ENCODE results near the gene STARD10.
"Not testable (repeated sequence)": the region's sequence is repeated elsewhere in the genome, so short reads cannot be mapped to it uniquely, and the experiment has no call there.

Gene STARD10

DNA sequence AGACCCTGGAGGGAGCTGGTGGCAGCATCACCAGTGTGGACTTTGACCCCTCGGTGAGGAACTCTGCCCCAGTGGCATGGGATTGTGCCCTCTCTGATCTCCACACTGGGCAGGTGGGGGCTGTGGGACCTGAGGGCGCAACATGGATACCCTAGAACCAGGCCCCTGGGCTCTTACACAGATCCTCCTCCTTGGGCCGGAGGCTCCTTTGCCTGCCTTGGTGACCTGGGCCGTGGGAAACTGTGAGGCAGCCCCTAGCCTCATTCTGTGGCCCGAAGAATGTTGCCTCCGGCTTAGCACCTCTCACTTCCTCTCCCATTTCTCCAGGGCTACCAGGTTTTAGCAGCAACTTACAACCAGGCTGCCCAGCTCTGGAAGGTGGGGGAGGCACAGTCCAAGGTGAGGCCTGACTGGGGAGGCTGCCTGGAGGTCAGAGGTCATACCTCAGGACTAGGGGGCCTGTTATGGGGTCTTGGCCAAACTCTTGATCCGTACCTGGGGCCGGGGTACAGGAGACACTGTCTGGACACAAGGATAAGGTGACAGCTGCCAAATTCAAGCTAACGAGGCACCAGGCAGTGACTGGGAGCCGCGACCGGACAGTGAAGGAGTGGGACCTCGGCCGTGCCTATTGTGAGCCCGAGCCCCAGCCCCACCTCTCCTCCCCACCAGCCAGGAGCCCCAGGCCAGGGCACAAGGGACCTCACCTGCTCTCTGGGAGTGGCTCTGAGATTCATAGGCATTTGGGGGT, 32.5 kb upstream of the STARD10 start:
- DNase-seq (ENCODE audit: low read depth in 2 of 2): no peak

DNA sequence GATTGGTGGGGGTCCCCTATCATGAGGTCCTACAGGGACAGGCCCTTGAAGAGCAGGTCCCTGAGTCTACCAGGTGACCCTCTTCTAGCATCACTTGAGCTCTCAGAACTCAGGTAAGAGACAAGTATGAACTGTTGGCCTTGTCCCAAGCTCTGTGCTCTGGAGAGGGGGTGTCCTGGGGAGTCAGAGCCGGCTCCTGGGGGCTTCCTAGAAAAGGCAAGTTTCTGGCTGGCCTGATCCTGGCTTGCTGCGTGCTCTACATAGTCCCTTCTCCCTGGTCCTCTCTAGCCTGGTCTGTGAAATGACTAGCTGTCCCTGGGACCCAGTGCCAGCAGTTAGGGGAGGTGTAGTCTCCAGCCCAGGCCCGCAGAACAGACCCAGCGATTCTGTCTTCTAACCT, 31.8 kb upstream of the STARD10 start:
- DNase-seq (ENCODE audit: low read depth in 2 of 2): no peak

DNA sequence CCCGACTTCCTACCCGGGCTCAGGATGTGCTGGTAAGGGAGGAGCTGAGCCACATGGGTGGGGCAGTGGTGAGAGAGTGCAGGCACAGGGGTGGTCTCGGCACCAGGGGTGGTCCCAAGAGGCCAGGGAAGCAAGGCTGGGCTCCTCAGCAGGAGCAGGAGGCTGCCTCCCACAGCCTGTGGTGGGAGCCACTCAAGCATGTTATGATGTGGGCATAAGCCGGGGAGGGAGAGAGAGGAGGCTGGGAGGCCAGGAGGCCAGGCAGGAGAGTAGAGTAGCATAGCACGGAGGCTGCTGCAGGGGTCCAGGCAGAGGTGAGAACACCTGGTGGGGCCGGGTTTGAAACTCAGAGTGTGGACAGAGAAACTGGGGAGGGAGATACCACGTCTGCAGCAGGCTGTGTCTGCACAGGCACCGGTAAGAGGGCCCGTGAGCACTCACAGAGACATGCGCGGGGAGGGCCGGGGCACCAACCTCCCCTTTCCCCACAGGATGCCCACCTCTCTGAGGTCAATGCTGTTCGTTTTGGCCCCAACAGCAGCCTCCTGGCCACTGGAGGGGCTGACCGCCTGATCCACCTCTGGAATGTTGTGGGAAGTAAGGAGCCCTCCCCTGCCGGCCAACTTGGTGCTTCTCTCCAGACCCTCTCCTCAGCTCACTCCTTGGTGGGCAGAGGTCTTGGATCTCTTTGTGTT, 31.1 kb upstream of the STARD10 start:
- no peak for DNase-seq (ENCODE audit: low read depth in 2 of 2)

DNA sequence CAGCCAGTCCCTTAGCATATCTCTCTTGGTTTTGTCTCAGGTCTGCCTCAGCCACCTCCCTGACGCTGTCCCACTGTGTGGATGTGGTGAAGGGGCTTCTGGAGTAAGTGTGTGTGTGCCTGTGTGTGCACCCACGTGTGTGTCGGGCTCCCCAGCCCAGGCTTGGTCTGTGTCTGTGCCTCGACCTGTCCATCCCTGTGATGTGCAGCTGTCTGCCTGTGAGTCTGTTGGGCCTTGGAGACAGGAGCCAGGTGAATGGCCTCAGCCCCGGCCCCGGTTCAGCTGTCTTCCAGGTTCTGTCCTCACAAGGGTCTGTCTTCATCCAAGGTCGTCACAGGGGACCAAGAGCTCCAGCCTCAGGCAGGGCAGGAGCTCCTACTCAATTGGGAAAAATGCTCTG, 30.2 kb upstream of the STARD10 start:
- no peak for DNase-seq (ENCODE audit: low read depth in 2 of 2)

DNA sequence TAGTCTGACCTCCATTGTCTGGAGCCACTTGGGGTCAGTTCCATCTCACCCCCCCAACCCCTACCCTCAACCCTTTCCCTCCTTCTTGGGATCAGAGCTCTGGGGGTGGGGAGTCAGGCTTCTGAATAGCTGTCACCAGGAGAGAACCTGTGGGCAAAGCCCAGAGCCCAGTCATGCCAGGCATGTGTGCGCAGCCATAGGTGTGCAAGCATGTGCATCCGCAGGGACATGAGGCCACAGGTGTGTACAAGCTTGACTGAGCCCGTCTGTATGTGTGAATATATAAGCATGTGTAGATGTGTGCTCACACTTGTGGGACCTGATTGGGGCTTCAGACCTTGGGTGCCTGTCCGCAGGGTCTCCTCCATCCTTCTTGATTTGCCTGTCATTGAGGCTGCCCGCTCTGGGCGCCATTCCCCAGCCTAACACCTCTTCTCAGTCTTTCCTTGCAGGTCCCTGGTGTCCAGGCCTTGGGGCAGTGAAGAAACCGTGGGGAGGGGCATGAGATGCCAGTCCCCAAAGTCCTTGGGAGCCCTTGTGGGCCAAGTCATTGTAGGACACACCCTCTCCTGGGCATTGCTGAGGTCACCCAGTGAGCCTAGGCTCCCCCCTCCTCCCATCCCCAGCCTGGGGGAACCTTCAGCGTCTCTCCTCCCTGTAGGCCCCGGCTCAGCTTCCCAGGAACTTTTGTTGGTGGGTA, 29.4 kb upstream of the STARD10 start:
- no peak for DNase-seq (ENCODE audit: low read depth in 2 of 2)

DNA sequence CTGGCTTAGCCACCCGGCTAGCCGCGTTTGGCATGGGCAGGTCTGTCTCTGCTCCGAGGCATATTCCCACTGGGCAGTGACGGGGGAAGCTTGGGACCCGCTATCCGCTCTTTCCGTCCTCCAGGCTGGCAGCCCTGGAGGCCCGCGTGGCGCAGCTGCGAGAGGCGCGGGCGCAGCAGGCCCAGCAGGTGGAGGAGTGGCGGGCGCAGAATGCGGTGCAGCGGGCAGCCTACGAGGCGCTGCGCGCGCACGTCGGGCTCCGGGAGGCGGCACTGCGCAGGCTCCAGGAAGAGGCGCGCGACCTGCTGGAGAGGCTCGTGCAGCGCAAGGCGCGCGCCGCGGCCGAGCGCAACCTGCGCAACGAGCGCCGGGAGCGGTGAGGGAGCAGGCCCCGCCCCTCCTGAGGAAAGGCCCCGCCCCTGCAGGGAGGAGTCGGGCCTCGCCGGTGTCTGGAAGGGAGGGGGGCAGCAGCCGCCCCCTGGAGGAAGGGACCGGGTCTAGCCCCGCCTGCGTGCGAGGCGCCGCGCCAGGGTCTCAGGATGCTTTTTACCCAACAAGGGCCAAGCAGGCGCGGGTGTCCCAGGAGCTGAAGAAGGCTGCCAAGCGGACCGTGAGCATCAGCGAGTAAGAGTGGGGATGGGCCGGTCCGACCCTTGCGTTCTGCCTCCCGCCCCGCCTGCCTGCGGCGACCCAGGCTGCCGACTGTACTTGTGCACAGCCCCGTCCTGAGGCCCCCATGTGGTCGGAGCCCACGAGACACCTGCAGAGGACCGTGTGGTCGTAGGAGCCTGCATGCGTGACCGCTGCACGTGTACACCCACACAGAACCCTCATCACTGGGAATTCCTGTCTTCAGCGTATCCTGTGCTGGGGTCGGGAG, 28.3 kb upstream of the STARD10 start:
- peak; percentile 45 to 82 for DNase-seq (ENCODE audit: low read depth in 2 of 2)

DNA sequence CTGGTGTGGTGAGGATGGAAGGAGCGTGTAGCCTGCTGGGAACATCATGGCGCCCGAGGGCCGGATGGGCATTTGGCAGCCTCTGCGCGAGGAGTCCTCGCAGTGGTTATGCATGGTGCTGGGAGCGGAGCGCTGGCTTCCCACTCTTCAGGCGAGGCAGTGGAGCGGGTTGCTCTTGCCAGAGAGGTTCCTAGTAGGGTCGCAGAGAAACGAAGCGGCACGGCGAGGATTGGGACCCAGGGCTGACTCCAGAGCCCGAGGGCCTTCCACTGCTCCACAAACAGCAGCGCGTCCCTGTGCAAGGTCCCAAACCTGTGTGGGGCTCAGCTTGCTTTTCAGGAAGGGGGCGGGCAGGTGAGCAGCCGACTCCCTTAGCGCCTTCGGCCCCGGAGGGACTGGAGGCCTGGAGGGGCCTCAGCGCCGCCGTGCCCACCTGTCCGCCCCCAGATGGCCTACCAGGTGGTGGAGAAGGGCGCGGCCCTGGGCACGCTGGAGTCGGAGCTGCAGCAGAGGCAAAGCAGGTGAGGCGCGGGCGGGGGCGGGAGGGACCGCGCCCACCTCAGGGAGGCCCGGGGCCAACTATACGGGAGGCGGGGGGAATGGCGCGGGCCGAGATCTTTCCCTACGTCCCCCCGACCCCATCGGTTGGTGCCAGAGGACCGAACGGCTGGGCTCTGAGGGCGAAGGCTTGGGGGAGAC, 27.5 kb upstream of the STARD10 start:
- no peak for DNase-seq (ENCODE audit: low read depth in 2 of 2)

DNA sequence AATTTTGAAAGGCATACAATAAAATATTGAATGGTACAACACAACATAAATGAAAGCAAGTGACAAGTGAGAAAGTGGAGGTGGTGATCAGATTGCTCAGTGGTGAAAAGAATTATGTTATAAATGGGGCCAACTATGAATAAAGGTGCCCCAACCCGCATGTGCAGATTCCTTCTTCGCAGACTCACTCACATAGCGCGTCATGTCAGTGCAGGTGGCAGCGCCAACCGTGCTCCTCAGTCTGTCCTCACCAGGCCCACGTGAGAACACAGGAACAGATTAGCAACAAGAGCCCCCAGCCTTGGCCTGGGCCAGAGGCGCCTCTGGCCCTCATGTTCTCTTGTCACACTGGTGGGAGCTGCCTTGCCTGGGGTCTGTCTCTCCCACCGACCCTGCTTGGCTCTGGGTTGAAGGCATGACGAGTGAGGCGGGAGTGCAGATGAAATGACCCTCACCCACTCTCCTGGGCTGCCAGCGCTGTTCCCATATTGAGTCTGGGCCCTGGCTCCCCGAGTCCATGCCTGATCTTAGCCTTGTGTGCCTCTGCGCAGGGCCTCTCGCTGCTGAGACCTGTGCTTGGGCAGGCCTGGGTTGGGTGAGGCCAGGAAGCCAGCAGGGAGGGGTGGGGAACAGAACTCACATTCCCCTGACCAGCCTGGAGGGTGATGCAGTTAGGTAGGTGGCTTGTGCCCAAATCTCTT, 26.7 kb upstream of the STARD10 start:
- DNase-seq (ENCODE audit: low read depth in 2 of 2): no peak

DNA sequence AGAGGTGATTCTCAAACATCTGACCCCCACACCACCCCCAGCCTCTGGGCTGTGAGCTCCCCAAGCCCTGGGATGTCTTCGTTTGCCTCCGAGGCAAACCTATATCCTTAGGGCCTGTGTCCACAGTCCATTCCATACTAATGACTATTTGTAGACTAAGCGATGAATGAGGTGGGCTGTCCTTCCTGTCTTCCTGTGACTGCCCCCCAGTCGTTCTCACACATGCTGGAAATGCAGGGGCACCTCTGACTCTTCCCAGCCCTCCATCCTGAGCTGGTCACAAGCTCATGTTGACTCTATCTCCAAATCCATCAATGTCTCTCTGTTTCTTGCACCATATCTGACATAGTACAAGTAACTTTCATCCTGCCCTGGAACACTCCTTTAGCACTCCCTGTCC, 25.1 kb upstream of the STARD10 start:
- DNase-seq (ENCODE audit: low read depth in 2 of 2): no peak

DNA sequence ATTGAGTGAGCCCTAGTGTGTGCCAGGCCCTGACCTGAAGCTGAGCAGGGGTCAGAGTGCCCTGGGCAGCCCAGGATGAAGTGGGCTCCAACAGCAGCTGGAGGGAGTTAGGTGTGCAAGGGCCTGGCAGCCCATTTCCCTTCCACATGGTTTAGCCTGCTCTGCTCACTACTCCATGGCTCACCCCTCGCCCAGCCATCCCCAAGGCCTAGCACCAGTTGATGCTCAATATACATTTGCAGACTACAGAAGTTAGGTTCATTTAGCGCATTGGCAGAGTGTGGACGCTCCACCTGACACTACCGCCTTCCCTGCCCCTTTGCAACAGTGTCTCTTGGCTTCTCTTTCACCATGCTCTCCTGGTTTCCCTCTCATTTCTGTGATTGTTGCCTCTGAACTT, 24.1 kb upstream of the STARD10 start:
- no peak for DNase-seq (ENCODE audit: low read depth in 2 of 2)

DNA sequence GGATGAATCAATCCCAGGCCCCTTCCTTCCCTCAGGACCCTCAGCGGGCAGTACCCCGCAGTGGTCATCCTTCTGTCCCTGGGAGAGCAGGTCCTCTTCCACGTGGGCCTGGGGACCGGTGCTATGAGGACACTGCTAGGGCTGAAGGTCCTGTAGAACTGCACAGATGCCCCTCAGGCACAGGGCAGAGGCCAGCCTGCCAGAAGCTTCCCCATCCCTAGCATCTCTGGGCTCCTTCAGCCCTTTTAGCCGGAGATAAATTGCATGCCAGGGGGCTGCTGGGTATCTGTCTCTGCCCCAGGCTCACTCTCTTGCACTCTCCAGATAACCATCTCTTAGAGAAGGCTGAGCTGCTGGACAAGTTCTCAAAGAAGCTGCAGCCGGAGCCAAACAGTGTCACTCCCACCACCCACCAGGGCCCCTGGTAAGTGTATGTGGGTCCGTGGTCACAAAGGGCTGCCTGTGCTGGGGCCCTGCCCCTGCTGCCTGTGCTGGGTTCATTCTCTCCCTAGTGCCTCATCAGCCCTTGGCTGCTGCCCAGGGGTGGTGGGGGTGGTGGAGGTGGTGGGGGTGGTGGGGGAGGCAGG, 22.6 kb upstream of the STARD10 start:
- no peak for DNase-seq (ENCODE audit: low read depth in 2 of 2)

DNA sequence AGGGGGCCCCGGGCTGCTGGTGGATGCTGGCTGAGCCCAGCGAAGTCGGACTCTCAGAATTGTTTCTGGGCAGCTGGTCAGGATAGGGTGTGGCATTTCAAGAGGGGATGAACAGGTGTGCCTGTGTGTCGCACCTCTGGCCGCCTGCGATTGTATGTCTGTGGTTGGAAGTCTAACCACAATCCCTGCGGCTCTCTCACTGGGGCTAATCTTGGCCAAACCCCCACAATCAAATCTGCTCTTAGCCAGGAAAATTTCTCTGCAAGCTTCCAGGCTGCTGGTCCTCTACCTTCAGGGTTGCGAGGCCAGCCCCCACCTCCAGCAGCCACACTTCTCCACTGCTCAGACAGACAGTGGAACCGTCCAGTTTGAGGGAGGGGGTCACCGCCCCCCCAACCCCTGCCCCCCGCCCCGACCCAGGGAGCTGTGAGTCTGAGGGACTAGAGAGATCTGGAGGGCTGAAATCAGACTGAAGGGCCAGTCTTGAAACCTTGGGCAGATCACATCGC, 21.3 kb upstream of the STARD10 start:
- DNase-seq (ENCODE audit: low read depth in 2 of 2): no peak

DNA sequence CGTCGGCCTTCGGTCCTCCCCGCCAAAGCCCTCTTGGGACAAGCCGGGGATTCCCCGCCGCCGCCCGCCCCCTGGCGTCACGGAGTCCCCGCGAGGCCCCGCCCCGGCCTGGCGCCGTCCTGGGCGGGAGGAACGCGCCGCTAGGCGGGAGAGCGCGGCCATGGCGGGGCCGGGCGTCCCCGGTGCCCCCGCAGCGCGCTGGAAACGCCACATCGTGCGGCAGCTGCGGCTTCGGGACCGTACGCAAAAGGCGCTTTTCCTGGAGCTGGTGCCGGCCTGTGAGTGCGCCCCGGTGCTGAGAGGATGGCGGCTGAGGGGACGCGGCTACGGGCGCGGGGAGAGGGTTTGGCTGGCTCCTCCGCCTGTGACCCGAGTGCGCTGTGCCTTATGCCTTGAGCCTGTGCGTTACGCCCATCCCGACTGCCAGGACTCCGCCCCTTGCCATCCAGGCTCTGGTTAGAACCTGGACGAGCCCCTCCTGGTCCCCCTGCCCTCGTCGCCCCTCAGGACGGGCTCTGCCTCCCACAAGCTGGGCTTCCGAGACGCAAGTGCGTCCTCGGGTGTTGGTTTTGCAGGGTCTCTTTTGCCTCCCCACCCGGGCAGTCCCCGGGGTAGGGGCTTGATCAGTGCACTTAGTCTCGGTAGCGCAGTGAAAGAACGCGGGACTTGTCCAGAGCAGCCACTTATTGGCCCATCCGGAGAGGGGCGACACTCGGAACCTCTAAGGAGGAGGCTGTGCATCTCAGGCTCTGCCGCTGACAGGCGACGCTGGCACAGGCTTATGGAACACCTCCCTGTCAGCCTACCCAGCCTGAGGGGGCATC, 20.7 kb upstream of the STARD10 start, which contains the start of gene ATG16L2:
ATG16L2 (plus strand) TSS at position 126 of the 824 bp plus-strand sequence; CDS start at position 161, 35 bp downstream.
- peak; percentile 76 to 83 for DNase-seq (ENCODE audit: low read depth in 2 of 2)

DNA sequence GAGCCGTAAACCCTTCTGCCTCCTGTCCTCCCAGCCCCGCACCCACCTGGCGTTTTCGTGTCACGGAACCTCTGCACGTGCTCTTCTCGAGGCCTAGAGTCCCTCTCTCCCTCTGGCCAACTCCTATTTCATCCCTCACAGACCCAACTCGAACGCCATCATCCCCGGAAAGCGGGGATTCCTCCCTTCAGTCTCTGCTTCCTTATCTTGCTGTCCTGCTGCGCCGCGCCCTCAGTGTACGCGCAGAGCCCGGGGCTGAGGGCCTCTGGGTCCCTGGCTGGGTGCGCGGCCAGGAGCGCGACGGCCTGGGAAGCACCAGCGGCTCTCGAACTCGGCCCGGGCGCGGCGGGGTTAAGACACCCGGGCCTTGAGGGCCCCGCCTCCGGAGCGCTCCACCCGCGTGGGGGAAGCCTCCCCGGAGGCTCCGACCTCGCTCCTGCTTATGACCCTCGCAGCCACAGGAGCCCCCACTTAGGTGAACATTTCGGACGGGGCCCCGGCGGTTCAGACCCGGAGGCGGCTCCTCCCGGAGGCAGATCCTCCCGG, 20.0 kb upstream of the STARD10 start:
- peak in 1 of 2 donors; percentile 60 for DNase-seq (ENCODE audit: low read depth in 2 of 2)

DNA sequence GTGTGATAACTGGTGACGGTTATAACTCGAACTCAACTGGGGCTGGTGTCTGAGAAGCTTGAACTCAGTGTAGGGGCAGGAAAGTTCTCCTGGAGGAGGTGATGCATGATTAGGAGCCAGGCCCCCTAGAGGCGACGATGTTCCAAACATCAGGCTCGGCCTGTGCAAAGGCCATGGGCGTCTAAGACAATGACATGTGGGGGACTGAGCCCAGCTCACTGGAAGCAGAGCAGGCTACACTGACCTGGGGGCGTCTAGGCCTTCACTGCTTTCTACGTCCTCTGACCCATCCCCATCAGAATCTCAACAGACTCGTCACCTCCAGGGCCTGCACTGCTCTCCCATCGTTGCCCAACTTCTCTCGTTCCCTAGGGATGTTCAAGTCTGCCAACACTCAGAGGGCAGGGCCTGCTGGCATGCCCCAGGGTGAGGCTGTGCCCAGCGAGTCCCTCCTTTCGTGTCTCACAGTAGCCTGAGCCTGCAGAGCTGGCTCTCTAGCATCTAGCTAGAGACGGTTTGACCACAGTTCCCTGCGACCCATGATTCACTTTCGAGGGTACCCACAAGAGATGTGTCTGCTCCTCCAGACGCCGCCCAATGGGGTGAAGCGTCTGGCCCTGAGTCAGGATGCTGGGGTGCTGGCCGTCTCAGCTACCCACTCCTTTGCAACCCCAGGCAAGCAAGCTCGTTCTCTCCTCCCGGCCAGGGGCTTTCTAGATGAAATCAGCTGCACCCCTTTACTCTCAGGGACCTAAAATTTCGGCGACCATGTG, 19.3 kb upstream of the STARD10 start:
- peak; percentile 54 to 60 for DNase-seq (ENCODE audit: low read depth in 2 of 2)

DNA sequence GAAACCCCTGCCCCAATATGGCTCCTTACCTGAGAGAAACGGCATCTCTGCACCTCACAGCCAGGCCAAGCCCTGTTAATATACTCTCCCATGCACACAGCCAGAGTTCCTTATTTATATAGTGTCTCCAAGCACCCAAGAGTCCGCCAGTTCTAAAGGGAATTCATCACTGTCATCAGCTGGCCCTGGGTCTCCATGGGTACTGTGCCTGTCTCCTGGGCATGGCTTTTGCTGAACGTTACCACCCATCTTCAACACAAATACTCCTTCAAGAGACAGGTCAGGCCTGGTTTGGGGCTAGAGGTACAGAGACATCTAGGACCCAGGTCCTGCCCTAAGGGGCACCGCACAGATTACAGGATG, 18.7 kb upstream of the STARD10 start:
- DNase-seq (ENCODE audit: low read depth in 2 of 2): no peak

DNA sequence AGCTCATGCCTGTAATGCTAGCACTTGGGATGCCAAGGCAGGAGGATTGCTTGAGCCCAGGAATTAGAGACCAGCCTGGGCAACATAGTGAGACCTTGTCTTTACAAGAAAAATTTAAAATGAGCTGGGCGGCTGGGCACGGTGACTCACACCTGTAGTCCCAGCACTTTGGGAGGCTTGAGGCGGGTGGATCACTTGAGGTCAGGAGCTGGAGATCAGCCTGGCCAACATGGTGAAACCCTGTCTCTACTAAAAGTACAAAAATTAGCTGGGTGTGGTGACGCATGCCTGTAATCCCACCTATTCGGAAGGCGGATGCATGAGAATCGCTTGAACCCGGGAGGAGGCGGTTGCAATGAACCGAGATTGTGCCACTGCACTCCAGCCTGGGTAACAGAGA, 17.8 kb upstream of the STARD10 start:
- not testable (repeated sequence) for DNase-seq (ENCODE audit: low read depth in 2 of 2)

DNA sequence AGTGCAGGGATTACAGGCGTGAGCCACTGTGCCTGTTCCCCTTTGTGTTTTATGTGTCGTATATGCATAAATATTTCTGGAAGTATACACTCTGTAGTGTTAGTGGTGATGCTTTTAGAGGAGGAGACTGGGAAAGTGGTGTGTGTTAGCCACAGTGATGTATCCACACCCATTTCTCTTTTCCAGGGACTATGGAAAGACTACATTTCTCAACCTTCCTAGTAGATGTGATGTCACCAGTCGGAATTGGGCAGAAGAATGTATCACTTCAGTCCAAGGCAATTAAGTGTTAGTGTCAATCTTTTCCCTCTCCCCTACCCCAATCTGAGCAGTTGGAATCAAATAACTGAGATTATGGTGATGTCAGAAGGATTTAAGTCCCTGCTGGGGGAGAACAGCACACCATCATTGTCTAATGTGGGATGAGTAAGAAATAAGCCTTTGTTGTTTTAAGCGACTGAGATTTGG, 14.5 kb upstream of the STARD10 start:
- no peak for DNase-seq (ENCODE audit: low read depth in 2 of 2)
